Lung (tissue), 12 donors: ENCODE data around the gene LYZL1. TPM values are rescaled to one million over a fixed set of nuclear protein-coding genes. Genes with fewer than 3 reads are reported as not detected.

Source experiments
- ATAC-seq: fragments of 200-7000 bp; cut with Tn5 transposase; one replicate; pipeline ENCODE4 v1.9.1; 2020; ENCODE audit warnings: moderate number of reproducible peaks; ENCODE audit not compliant: insufficient read depth, low FRiP score
- DNase-seq, 3 donors: peaks; one replicate each; pipeline ENCODE4 v3.0.0-alpha.2; 2013 to 2017
- H3K27ac ChIP-seq, 2 donors: one replicate each; pipeline ENCODE4 v1.5.1; 2013; ENCODE audit warnings: mild to moderate bottlenecking in 2 of 2, moderate library complexity in 2 of 2, control low read depth in 1 of 2, inconsistent platforms in 1 of 2, low read depth in 1 of 2, low read length in 1 of 2
- H3K27me3 ChIP-seq, 3 donors: one replicate each; pipeline ENCODE4 v1.5.1; 2013; ENCODE audit warnings: low read length in 2 of 3; ENCODE audit not compliant: control insufficient read depth in 3 of 3, insufficient read depth in 3 of 3
- H3K36me3 ChIP-seq, 4 donors: one replicate each; pipeline ENCODE4 v1.5.1; 2013; ENCODE audit warnings: low read length in 4 of 4, mild to moderate bottlenecking in 1 of 4, moderate library complexity in 1 of 4; ENCODE audit not compliant: control insufficient read depth in 4 of 4, insufficient read depth in 4 of 4
- H3K4me1 ChIP-seq, 5 donors: one replicate each; pipeline ENCODE4 v1.5.1; 2013; ENCODE audit warnings: low read length in 5 of 5, mild to moderate bottlenecking in 2 of 5, moderate library complexity in 1 of 5; ENCODE audit not compliant: control insufficient read depth in 5 of 5, insufficient read depth in 5 of 5
- H3K4me3 ChIP-seq: one replicate; pipeline ENCODE4 v1.5.1; 2013; ENCODE audit warnings: mild to moderate bottlenecking, control low read depth, moderate library complexity
- H3K9ac ChIP-seq, 2 donors: one replicate each; pipeline ENCODE4 v1.5.1; 2013; ENCODE audit warnings: low read length in 2 of 2, control low read depth in 1 of 2; ENCODE audit not compliant: insufficient read depth in 1 of 2
- H3K9me3 ChIP-seq, 4 donors: one replicate each; pipeline ENCODE4 v1.5.1; 2013; ENCODE audit warnings: low read length in 3 of 4, mild to moderate bottlenecking in 1 of 4, moderate library complexity in 1 of 4; ENCODE audit not compliant: control insufficient read depth in 4 of 4, insufficient read depth in 3 of 4
- CTCF ChIP-seq: IDR thresholded peaks from 2 replicates; pipeline ENCODE4 v1.5.1; 2012; ENCODE audit warnings: mild to moderate bottlenecking; ENCODE audit errors: control extremely low read depth, extremely low read depth
- WGBS, 2 donors: extraction: QIAGEN DNeasy Blood & Tissue Kit; methylation state at CpG; one replicate each; pipeline ENCODE4 v1.1.7; 2013; 5-methylcytosine and 5-hydroxymethylcytosine counted together
- polyA plus RNA-seq, 2 donors: library from polyadenylated mRNA; stranded (reverse); fragments of 200-250 nt; gene quantifications; one replicate each; pipeline ENCODE4 v1.2.1, GENCODE V29; 2013
- total RNA-seq, 2 donors: library from RNA; depleted of rRNA in 1 of 2; stranded (reverse); fragments of >200 nt in 1 of 2; gene quantifications; one replicate each; pipeline ENCODE4 v1.2.1, GENCODE V29; 2014 to 2021
- donor health status: control.
- donor health status: control.
- donor health status: Bipolar disorder and iron deficiency.
- donor health status: healthy.
- donor health status: DM: yes; HTN: yes; CAD: no.

The LYZL1 gene
- total and polyA plus RNA-seq, 4 donors, result not detected

DNA sequence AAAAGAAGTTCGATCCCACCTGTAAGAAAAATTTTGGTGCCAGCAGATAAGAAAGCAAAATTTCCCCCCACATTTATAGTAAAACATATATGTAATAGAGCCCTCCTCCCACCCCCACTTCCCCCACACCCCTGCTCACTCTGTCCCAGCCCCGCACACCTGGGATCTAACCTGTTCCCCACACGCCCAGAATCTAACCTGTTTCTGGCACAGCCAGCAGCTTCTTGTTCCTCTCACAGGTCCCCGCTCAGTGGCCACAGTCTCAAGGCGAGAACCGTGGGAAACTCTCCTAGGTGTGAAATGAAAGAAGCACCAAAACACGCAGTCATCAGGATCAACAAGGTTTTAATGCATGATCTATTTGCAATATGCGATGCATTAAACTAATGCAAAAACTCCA, 32.8 kb downstream of the LYZL1 start:
- no peaks in the 10 kb centered on the region for H3K36me3 ChIP-seq
- no peak overlapping the region for H3K27ac ChIP-seq
- WGBS, 2 donors, result 89 to 95% methylated on average over 8 of the region's 8 CpGs
- peaks cover 0 to 41% (median 4%) of the 10 kb centered on the region in 5 donors for H3K4me1 ChIP-seq
- no peak for TF ChIP-seq CTCF
- DNase-seq, result no peak
- no peaks in the 10 kb centered on the region for H3K9me3 ChIP-seq
- H3K9ac ChIP-seq, result no peak overlapping the region
- H3K27me3 ChIP-seq, result no peaks in the 10 kb centered on the region
- no peak for ATAC-seq
- no peak overlapping the region for H3K4me3 ChIP-seq

DNA sequence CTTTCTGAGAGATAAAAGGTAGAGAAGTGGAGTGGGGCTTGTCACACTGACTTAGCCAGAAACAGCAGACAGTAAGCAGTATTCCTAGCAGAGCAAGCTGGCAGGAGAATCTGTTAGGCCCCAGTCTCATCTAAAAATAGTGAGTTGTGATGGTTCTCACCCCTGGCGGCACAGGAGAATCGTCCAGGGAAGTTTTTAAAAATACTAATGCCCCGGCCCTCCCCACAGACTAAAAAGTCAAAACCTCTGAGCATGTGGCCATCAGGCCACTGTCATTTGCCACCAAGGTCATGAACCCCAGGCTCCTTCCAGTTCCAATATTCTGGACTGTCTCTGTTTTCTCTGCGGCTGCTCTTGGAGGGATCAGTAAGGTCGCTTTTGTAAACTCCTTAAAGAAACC, 34.0 kb downstream of the LYZL1 start:
- DNase-seq, result peak in 2 of 3 donors; percentile 32 to 77
- 74 to 82% methylated on average over 5 of the region's 5 CpGs for WGBS, 2 donors
- Histone ChIP-seq H3K27ac (peak overlapping the region in 1 of 2 donors; percentile 84), H3K36me3 (no peaks in the 10 kb centered on the region), H3K27me3 (no peaks in the 10 kb centered on the region), H3K9me3 (no peaks in the 10 kb centered on the region), H3K9ac (peak overlapping the region in 1 of 2 donors; percentile 20), H3K4me3 (no peak overlapping the region), H3K4me1 (peaks cover 0 to 34% (median 4%) of the 10 kb centered on the region in 5 donors)
- ATAC-seq, result no peak
- no peak for TF ChIP-seq CTCF

- TF ChIP-seq CTCF, result no peak
- ATAC-seq, result no peak
- no peak overlapping the region for H3K9ac ChIP-seq
Measured at GRCh38 chr10:29323367-29323766, 34.5 kb downstream of the LYZL1 start.

More at GRCh38 chr10:29323367-29323766, 34.5 kb downstream of the LYZL1 start:
- Histone ChIP-seq H3K36me3 (no peaks in the 10 kb centered on the region), H3K4me3 (no peak overlapping the region), H3K27me3 (no peaks in the 10 kb centered on the region), H3K27ac (peak overlapping the region in 1 of 2 donors; percentile 84), H3K4me1 (peaks cover 0 to 30% (median 4%) of the 10 kb centered on the region in 5 donors), H3K9me3 (no peaks in the 10 kb centered on the region)
- DNase-seq, result peak; percentile 43 to 76 (median 59)
- WGBS, 2 donors, result 33 to 51% methylated on average over 5 of the region's 5 CpGs
